PC-3 (cell line): Measurements from ENCODE around the gene BLNK.

Experiments
- CTCF ChIP-seq: fragments of 300-600 bp; sonication (generic); conservative IDR thresholded peaks from 2 replicates; pipeline ENCODE4 v1.5.1; 2017; ENCODE audit warnings: antibody characterized with exemption, low read depth, mild to moderate bottlenecking, low read length
- EZH2 ChIP-seq: fragments of 300-600 bp; sonication (generic); IDR thresholded peaks from one replicate; pipeline ENCODE4 v1.6.1; 2017; ENCODE audit warnings: antibody characterized with exemption, mild to moderate bottlenecking, low read length; ENCODE audit not compliant: unreplicated experiment
- EZH2phosphoT487 ChIP-seq: fragments of 300-600 bp; sonication (generic); IDR thresholded peaks from 2 replicates; pipeline ENCODE4 v1.6.1; 2018; ENCODE audit warnings: mild to moderate bottlenecking, antibody characterized with exemption, low read length, borderline replicate concordance

DNA sequence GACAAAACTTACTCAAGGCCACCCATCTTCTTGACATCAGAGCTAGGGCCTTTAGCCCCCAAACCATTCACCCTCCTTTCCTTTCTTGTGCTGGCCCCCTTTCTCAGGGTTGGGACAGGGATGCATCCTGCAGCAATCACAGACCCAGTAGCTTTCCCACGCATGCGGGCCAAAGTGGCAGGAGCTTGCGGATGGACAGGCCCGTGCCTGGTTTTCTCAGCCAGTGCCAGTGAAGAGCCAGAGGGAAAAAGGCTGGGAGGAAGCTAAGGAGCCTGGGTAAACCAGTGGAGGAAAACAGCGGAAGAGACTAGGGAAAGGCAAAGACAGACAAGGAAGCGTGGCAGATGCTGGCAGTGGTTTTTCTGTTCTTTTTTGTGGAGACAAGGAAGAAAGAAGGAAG is 5.1 kb upstream of the BLNK start:
- TF ChIP-seq CTCF, result no peak
- TF ChIP-seq EZH2, result no peak
- TF ChIP-seq EZH2phosphoT487, result no peak
